ENCODE results near the gene UBAP1.
"Not testable (repeated sequence)": the region's sequence is repeated elsewhere in the genome, so short reads cannot be mapped to it uniquely, and the experiment has no call there.

Gene UBAP1

DNA sequence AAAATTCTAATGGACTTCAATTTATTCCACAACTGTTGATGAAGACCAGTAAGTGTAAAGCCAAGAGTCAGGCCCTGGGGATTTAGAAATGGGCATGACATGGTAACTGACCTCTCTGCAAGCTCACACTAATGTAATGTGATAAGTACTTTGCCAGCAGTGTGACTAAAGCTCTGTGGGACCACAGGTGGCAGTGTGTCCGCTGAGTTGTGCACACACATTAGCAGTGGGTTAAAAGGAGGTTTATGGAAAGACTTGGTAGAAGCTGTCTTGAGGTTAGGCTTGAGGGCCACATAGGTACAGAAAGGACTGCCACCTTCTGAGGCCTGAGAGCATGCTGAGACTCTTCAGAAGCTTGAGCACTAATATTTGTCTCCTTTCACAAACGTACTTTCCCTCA is 67.6 kb downstream of the UBAP1 start:
- no peak for DNase-seq (ENCODE audit: low read depth)
- TF ChIP-seq, protein P1, sequence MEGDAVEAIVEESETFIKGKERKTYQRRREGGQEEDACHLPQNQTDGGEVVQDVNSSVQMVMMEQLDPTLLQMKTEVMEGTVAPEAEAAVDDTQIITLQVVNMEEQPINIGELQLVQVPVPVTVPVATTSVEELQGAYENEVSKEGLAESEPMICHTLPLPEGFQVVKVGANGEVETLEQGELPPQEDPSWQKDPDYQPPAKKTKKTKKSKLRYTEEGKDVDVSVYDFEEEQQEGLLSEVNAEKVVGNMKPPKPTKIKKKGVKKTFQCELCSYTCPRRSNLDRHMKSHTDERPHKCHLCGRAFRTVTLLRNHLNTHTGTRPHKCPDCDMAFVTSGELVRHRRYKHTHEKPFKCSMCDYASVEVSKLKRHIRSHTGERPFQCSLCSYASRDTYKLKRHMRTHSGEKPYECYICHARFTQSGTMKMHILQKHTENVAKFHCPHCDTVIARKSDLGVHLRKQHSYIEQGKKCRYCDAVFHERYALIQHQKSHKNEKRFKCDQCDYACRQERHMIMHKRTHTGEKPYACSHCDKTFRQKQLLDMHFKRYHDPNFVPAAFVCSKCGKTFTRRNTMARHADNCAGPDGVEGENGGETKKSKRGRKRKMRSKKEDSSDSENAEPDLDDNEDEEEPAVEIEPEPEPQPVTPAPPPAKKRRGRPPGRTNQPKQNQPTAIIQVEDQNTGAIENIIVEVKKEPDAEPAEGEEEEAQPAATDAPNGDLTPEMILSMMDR (conservative IDR thresholded peaks at IDR 0.05; ENCODE audit: control insufficient read depth, insufficient read depth, low read depth, low read length): no peak
- no peak overlapping the region for H3K4me3 ChIP-seq (ENCODE audit: control insufficient read depth, low read depth, low read length)

DNA sequence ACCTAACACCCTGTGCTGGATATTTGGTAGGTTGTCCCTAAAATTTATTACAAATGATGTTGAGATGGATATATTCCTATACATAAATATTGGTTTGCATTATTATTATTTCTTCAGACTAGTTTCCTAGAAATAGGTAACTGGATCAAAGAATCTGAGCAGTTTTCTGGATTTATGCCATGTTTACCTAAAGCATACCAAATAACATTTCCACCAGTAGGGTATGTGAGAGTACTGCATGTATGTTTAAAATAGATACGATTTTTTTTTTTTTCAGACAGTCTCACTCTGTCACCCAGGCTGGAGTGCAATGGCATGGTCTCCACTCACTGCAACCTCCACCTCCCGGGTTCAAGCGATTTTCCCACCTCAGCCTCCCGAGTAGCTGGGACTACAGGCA is 68.9 kb downstream of the UBAP1 start:
- H3K4me3 ChIP-seq (ENCODE audit: control insufficient read depth, low read depth, low read length); DNase-seq (ENCODE audit: low read depth): not testable (repeated sequence)

DNA sequence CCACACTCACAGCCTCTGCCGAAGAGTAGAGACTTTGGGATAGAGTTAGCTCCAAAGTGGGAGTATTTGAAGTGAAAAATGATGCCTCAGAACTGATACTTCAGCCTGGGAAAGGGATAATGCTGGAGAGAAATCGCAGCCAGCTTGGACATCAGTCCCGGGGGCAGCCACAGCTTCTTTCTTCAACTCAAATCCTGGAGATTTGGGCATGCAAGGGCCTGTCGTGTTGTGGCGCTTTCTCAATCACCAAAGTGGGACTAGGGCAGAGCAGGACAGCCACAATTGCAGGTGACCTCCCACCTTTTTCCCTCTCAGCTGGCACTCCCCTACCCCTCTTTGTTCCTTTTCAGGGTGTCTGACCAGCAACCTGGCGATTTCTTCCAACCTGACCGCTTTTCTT is 70.4 kb downstream of the UBAP1 start:
- TF ChIP-seq, protein P1 (conservative IDR thresholded peaks at IDR 0.05; ENCODE audit: control insufficient read depth, insufficient read depth, low read depth, low read length): no peak
- no peak for DNase-seq (ENCODE audit: low read depth)
- H3K4me3 ChIP-seq (ENCODE audit: control insufficient read depth, low read depth, low read length): no peak overlapping the region

DNA sequence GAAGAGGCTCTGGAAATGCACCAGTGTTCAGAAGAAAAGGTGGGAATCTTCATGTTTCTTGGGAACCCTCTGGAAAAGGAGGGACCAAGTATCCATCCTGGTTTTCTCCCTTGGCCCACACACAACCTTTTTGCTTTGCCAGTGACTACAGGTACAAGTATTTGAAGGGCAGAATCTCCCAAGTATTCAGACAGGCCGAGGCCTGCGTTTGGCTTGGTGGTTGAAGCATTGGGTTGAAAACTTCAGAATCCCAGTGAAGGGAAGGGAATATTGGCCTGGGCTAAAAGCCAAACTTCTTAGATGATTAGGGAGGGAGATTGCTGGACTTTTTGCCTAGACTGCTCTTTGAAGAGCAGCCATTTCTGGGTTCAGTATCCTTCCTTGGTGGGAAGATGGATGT is 71.9 kb downstream of the UBAP1 start:
- H3K4me3 ChIP-seq (ENCODE audit: control insufficient read depth, low read depth, low read length): no peak overlapping the region
- TF ChIP-seq, protein P1 (conservative IDR thresholded peaks at IDR 0.05; ENCODE audit: control insufficient read depth, insufficient read depth, low read depth, low read length): no peak
- DNase-seq (ENCODE audit: low read depth): no peak

DNA sequence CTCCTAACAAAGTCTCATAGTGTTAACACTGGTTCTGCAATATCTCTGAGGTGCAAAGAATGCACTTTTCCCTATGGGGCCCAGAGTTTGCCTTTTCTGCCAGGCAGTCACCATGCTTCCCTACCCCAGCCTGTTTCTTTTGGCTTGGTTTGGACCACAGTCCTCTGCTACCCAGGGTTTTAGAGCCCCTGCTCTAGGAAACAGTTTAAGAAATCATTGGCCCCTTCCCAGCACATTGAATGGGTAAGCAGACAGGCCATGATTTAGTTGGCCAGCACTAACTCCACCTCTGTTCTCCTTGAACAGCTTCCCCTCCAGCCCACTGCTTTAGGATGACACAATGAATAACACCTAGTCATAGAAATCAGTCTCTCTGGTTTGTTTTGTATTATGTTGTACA is 73.2 kb downstream of the UBAP1 start:
- peak; percentile 59 for DNase-seq (ENCODE audit: low read depth)
- TF ChIP-seq, protein P1 (conservative IDR thresholded peaks at IDR 0.05; ENCODE audit: control insufficient read depth, insufficient read depth, low read depth, low read length): no peak

DNA sequence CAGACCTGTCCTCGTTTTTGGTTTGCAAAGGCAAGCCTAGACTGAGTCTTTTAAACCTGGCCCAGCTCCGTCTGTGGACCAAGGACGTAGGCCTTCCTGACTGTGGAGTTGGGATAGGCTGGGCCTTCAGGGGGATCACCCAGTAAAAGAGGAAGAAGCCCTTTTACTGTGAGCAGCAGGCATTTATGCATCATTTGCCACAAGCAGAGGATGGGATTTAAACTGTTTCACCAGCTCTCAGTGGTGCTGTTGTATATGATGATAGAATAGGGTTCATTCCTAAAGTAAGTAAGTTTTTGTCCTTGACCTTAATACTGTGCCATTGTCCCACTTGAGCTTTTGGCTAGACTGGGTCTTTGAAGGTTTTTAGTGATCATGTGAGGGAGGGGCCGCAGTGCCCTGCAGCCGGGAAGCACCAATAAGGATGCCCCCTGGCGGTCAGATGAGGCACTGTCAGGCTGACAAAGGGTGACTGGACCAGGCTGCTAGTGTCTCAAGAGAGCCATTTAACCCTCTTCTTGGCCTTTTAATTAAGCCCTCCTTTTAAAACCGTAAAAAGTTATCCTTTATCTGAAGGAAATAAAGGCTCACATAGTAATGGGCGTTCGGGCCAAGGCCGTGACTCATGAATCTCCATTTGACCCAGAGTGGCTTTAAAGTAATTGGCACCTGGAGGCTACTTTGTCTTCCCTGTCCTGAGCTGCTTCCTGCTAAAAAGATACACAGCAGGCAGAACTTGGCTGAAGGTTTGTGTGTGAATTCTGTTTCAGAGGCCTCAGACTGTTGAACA is 74.0 kb downstream of the UBAP1 start:
- TF ChIP-seq, protein P1 (conservative IDR thresholded peaks at IDR 0.05; ENCODE audit: control insufficient read depth, insufficient read depth, low read depth, low read length): peak; percentile 97
- peak; percentile 69 for DNase-seq (ENCODE audit: low read depth)
- no peak overlapping the region for H3K4me3 ChIP-seq (ENCODE audit: control insufficient read depth, low read depth, low read length)

More for the DNA sequence above, 73.2 kb downstream of the UBAP1 start:
- H3K4me3 ChIP-seq (ENCODE audit: control insufficient read depth, low read depth, low read length): no peak overlapping the region

DNA sequence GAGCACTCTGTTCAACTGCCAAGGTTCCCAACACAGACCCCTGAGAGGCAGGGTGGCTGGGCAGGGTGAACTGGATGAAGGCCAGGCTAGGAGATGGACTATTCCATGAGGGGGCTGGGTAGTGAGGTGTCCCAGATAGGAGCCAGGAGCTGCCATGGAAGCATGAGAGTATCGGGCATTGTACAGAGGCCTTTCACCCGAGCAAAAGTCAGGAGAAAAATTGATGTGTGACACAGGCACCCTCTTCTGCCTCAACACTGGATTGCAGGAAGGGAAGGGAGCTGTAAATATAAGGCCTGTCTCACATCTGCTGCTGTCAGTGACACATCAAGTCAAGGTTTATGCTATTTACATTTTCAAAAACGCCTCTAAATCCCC is 74.6 kb downstream of the UBAP1 start:
- H3K4me3 ChIP-seq (ENCODE audit: control insufficient read depth, low read depth, low read length): no peak overlapping the region
- DNase-seq (ENCODE audit: low read depth): peak; percentile 78
- TF ChIP-seq, protein P1 (conservative IDR thresholded peaks at IDR 0.05; ENCODE audit: control insufficient read depth, insufficient read depth, low read depth, low read length): peak; percentile 56
